HG03066 (cell line): ENCODE measurements around the gene DCDC1.
"Not testable (repeated sequence)": the region's sequence is repeated elsewhere in the genome, so short reads cannot be mapped to it uniquely, and the experiment has no call there.

Experiments
- ATAC-seq: cut with Tn5 transposase; IDR thresholded peaks from one replicate; pipeline ENCODE4 v1.9.1; 2021; ENCODE audit warnings: low read depth; ENCODE audit not compliant: unreplicated experiment

The DCDC1 gene

DNA sequence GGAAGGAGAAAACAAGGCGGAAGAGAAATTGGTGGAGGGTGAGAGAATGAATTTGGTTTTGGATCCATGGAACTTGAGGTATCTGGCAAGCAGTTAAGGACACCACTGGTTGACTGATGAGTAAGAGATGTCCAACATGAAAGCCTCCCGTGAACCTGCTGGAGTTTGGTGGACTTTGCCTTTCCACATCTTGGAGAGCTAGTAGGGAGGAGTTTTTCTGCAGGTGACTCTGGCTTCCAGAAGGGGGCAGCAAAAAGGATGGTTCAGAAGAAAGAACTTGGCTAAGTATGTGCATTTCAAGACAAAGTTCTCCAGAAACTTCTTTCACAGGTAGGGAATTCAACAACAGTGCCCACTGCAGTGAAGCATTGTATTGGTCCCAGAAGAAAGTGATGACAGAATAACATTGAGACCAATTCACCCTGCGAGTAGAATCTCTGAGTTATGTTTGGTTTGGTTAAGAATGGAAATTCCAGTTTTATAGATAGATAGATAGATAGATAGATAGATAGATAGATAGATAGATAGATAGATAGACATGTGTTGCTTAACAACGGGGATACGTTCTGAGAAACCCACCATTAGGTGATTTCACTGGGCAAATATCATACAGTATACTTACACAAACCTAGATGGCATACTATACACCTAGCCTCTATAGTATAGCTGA lies 28.5 kb downstream of the DCDC1 start:
- ATAC-seq, result no peak

- ATAC-seq, result no peak
Observed at GRCh38 chr11:31337806-31338205, 31.7 kb downstream of the DCDC1 start.

DNA sequence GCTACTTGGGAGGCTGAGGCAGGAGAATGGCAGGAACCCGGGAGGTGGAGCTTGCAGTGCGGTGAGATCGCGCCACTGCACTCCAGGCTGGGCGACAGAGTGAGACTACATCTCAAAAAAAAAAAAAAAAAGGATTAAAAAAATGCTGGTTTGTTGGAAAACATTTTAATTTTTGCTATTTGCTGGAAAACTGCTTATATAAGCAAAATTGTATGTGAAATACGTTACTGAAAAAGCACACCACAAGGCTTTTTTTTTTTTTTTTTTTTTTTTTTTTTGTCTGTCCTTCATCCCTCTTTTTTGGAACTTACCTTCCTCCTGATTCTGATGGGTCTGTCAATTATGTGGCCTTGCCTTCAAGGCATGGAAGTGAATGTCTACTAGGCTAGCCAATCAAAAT lies 40.8 kb downstream of the DCDC1 start:
- no peak for ATAC-seq

GRCh38 chr11:31327417-31327816 lies 42.1 kb downstream of the DCDC1 start:
- no peak for ATAC-seq

DNA sequence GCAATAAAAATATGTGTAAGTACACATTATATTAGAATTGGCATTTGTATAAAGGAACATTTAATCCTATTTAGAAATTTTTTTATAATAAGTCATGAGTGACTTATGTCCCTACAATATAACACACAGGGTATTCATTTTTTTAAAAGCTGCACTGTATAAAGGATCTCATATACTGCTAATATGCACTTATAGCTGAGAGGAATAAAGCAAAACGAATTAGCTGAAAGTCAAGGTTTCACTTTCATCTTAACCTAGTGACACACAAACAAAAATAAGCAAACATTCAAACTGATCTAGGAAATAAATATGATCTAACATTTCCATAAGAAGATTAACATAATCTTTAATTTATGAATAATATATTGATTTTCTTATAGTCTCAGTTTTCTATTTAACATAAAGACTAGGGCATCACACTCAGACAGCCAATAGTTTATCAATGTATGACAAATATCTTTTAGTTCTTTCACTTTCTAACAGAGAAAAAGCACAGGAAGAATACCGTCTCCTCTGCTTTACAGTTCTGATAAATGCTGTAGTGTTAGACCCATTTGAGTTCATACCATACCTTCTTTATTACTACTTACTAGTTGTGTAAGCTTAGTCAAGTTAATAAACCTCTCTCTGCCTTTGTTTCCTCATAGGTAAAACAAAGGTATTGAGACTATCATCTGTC lies 42.9 kb downstream of the DCDC1 start:
- no peak for ATAC-seq

- no peak for ATAC-seq
Observed at GRCh38 chr11:31325160-31325559, 44.4 kb downstream of the DCDC1 start.

GRCh38 chr11:31323145-31323544 lies 46.4 kb downstream of the DCDC1 start:
- ATAC-seq, result no peak

GRCh38 chr11:31321494-31321893 lies 48.0 kb downstream of the DCDC1 start:
- not testable (repeated sequence) for ATAC-seq

DNA sequence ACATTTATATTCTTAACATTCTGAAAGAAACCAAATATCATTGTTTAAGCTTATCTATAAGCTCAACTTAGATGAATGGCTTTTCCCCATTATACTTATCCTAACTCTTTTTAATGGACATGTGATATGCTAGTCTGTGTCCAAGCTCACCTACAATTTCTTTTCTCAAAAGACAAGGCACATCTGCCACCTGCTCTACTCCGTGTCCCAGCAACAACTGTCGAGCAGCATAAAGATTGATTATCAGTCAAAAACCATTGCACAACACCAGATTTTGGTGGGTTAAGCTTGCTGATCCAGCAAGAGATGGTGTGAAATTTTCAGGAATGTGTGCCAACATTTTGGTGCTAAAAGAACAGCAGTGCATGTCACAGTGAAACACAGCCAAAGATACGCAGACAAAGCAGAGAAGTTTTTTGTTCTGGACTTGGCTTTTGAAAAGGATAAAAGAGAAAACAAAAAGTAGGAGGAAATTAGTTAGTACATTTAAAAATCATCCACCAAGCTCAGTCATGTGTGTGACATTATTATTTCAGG lies 65.8 kb downstream of the DCDC1 start:
- no peak for ATAC-seq

DNA sequence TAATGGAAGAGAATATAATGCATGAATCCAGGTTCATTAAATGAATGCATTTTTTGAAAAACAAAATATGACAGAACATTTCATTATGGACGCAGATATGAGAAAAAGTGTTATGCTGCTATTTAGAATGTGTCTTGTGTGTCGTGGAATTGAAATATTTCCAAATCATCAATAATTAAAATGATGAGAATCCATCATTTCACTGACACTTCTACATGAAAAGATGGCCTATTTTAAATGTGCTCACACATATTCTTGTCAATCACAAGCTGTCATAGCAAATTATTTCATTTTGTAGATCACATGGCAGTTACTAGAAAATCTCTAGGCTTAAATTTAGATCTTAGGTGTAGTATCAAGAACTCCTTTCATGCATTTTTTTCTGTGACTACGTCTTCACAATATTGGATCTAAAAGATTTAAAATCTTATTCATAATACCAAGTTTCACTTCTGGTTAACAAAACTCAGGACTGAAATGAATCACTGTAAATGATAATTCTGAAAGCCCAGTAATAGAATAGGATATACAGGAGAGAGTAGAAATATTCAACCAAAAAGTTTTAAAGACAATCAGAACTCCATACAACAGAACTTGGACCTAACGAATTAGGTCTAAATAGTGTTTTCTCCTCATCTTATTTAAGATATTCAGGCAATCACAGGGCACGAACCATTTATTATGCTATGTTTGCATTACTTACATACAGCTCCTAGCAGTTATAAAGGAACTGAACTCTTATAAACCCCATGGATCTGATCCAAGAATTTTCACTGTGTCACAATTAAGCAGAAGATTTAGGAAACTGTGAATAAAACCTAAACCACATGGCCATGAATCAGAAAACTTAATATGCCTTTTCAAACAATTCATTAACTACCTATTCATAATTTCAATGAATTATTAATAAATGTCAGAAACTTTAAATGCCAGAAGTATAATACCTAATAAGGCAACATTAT lies 67.7 kb downstream of the DCDC1 start:
- no peak for ATAC-seq

DNA sequence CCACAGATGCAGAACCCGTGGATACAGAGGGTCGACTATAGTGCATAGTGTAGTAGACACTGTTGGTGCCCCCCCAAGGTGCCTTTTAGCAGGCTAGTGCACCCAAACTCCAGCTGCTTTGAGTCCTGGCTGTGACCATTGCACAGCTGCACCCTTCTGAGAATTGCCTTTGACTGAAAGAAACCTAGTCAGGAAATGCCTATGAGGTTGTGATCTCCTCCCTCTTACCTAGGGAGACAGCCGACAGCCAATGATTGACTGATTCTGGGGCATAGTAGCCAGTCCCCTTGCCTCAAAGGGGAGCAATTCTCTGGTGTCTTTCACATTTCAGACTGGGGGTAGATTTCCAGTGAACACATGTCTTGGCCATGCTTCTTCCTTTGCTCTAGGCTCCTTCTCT lies 74.2 kb downstream of the DCDC1 start:
- ATAC-seq, result no peak

GRCh38 chr11:31273527-31273926 lies 96.0 kb downstream of the DCDC1 start:
- ATAC-seq, result not testable (repeated sequence)

- no peak for ATAC-seq
Observed at GRCh38 chr11:31267720-31268119, 101.8 kb downstream of the DCDC1 start.

DNA sequence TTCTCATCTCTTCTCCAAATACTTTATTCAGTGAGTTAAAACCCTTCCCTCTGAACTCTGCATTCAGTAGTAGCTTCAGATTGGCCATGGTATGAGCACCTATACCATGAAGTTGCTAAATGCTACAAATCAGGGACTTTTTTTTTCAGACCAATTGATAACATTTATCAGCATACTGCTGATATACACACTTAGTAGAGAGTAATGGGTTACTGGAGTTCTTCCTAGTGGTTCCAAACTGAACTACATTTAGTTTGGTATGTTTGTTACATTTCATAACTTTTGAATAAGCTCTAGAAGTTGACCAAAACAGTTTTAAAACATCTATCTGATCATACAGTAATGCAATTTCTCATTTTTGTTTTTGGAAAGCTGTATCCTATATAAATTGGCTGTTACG lies 104.7 kb downstream of the DCDC1 start:
- ATAC-seq, result no peak

DNA sequence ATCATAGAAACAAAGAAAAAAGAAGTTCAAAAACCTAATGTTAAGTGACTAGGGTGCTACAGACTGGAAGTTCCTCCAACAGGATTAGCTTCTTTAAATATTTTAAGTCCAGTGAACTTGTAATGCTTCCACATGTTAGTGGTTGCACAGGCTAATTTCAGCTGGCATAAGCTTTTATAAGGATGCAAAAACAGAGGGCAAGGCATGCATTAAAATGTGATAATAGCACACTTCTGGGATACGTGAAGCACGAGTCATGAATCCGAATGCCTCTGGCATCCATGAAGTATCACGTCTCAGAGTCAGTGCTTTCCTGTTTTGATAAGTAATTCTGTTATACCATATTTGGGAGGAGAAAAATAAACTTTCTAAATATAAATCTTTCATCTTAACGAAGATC lies 106.8 kb downstream of the DCDC1 start:
- no peak for ATAC-seq

DNA sequence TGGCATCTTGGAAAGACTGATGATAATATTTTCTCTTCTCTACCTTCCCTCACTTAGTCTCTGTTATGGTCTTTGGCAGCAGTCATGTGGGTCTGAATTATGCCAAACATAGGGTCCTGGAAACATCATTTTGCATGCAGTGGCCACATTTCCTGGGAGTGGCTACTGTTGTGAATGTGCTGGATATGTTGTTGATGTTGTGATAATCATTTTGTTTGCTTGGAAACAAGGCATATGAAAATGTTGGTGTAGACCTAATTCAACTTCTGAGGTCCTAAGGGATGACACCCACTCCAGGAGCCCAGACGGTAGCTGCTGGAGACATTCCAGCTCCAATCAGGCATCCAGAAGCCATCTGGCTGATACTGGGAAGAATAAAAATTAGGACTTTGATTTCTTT lies 109.7 kb downstream of the DCDC1 start:
- ATAC-seq, result no peak

GRCh38 chr11:31254415-31254814 lies 115.1 kb downstream of the DCDC1 start:
- ATAC-seq, result no peak

GRCh38 chr11:31248768-31249167 lies 120.8 kb downstream of the DCDC1 start:
- ATAC-seq, result no peak

- no peak for ATAC-seq
Observed at GRCh38 chr11:31247321-31247720, 122.2 kb downstream of the DCDC1 start.

- no peak for ATAC-seq
Observed at GRCh38 chr11:31246451-31247165, 122.9 kb downstream of the DCDC1 start.
